ACC112 (cell line): ENCODE measurements around the gene C17orf50.

Source experiments
- H2AFZ ChIP-seq: fragments of 200-600 bp; sonication (generic); one replicate; pipeline ENCODE4 v1.6.0; 2017; ENCODE audit warnings: antibody characterized with exemption, low read length; ENCODE audit not compliant: unreplicated experiment
- H3K27ac ChIP-seq: fragments of 200-600 bp; sonication (generic); 2 replicates; pipeline ENCODE4 v1.5.1; 2014; ENCODE audit warnings: low read depth, mild to moderate bottlenecking, antibody characterized with exemption, low read length, moderate library complexity
- H3K27me3 ChIP-seq: fragments of 200-600 bp; sonication (generic); 2 replicates; pipeline ENCODE4 v1.6.1; 2014; ENCODE audit warnings: mild to moderate bottlenecking, antibody characterized with exemption, low read length, moderate library complexity, mixed read lengths; ENCODE audit not compliant: insufficient read depth
- H3K36me3 ChIP-seq: fragments of 200-600 bp; sonication (generic); 2 replicates; pipeline ENCODE4 v1.6.1; 2016; ENCODE audit warnings: mild to moderate bottlenecking, antibody characterized with exemption, low read length, moderate library complexity, mixed read lengths; ENCODE audit not compliant: insufficient read depth
- H3K4me1 ChIP-seq: fragments of 200-600 bp; sonication (generic); one replicate; pipeline ENCODE4 v1.6.1; 2016; ENCODE audit warnings: low read length, mixed read lengths; ENCODE audit not compliant: insufficient read depth, unreplicated experiment, control insufficient read depth
- H3K4me3 ChIP-seq: fragments of 200-600 bp; sonication (generic); 2 replicates; pipeline ENCODE4 v1.5.1; 2014; ENCODE audit warnings: mild to moderate bottlenecking, low read depth, low read length
- H3K79me2 ChIP-seq: fragments of 200-600 bp; sonication (generic); one replicate; pipeline ENCODE4 v1.6.0; 2016; ENCODE audit warnings: low read length; ENCODE audit not compliant: control insufficient read depth, unreplicated experiment, insufficient read depth

The C17orf50 gene

DNA sequence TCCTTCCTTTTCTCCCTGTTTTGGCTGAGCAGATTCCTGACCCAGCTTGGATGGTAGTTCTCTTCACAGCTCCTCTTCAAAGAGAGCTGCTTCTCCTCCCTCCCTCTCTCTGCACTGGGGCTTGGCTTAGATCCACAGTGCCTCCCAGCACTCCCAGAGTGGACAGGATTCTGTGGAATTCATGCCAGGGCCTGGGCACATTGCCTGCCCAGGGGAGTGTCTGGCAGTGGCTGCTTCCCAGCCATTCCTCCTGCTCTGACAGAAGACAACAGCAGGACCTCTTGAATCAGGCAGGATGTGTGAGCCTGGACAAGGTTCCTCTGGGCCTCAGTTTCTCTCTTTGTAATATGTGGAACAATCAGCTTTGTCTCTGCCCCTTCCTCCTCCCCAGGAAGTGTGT is 39.3 kb downstream of the C17orf50 start:
- H3K4me3 ChIP-seq = no peak overlapping the region
- no peaks in the 10 kb centered on the region for H3K36me3 ChIP-seq
- H3K27me3 ChIP-seq = peaks cover 32% of the 10 kb centered on the region
- no peak overlapping the region for H3K27ac ChIP-seq
- no peaks in the 10 kb centered on the region for H3K79me2 ChIP-seq
- peaks cover 8% of the 10 kb centered on the region for H3K4me1 ChIP-seq
- no peak overlapping the region for H2AFZ ChIP-seq

DNA sequence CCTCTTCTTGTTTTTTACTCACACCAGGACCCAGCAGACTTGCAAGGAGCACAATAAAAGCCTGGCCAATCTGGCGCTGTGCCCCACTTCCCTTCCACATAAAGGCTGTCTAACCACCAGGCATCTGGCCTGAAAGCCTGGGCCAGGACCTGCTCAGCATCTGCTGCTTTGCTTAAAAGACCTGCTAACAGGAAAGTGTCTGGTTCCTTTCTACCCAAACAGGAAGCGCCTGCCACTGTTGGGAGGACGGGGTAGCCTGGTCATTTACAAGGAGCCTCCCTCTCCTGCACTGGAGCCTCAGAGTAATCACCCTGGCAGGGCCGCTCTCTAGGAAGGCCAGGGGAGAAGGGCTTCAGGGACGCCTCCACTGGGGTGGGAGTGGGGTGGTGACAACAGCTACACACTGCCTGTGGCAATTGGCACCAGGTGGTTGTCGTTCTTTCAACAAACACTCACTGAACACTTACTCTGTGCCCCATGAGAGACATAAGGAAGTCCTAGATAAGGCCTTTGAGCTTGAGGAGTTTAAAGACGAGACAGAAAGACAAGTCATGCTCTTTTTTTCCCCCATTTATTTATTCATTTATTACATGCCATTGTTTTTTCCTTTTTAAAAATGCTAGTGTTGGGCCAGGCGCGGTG is 41.0 kb downstream of the C17orf50 start:
- H2AFZ ChIP-seq = no peak overlapping the region
- H3K36me3 ChIP-seq = no peaks in the 10 kb centered on the region
- peaks cover 16% of the 10 kb centered on the region for H3K27me3 ChIP-seq
- H3K79me2 ChIP-seq = no peaks in the 10 kb centered on the region
- no peak overlapping the region for H3K4me3 ChIP-seq
- no peak overlapping the region for H3K27ac ChIP-seq
- peaks cover 8% of the 10 kb centered on the region for H3K4me1 ChIP-seq

DNA sequence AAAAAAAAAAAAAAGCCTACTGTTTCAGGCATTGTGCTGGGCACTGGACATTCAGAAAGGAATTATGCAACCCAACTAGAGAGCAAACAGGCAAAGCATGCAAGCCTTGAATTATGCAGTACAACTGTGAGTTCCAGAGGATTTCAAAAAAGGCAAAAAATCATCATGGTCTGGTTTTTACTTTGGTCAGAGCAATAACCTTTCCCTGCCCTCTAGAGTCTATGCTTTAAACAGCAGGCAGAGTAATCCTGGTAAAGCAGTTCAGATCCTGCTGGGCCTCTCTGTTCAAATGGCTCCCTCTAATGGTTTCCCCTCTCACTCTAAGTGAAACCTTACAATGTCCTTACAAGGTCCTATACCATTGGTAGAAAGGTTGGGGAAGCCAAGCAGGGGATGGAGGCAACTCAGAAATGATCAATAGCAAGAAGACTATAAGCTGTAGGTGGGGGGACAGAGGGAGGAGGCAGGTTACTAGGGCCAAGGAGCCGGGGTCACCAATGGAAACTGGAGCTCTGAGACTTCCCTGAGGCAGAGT is 44.0 kb downstream of the C17orf50 start:
- peaks cover 7% of the 10 kb centered on the region for H3K79me2 ChIP-seq
- no peaks in the 10 kb centered on the region for H3K27me3 ChIP-seq
- peaks cover 28% of the 10 kb centered on the region for H3K4me1 ChIP-seq
- no peak overlapping the region for H3K27ac ChIP-seq
- no peaks in the 10 kb centered on the region for H3K36me3 ChIP-seq
- H2AFZ ChIP-seq = peak overlapping the region; percentile 21
- no peak overlapping the region for H3K4me3 ChIP-seq

DNA sequence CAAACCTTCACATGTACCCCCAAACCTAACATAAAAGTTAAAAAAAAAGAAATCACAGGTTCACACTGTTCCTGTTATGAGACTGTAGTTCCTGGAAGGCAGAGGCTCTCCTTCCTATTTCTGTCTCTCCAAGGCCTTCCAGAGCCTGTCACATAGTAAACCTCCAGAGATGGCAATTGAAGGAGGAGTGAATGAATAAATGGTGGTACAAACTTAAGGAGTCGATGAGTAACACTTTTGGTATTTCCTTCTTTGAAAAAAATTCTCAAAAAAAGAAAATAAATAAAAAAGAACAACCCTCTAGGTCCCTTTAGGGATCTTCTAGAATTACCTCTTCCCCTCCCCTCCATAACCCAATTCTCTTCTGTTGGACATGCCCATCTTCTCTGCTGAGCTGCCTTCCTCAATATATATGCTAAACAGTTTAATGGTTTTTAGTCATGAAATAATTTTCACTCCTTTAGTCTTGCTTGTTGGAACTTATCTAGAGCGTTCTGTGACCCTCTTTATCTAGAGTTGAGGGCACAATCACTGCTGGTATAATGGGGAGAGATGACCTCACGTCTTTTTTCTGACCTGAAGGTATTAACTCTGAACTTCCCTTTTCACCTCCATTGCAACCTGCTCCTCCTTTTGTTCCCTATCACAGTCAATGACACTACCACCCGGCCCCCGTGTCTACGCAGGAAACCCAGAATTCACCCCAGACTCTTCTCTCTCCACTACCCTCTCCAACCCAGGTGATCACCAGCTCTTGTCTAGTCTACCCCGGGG is 46.9 kb downstream of the C17orf50 start:
- H3K4me1 ChIP-seq = peaks cover 34% of the 10 kb centered on the region
- H3K27ac ChIP-seq = peak overlapping the region; percentile 26
- H3K36me3 ChIP-seq = peaks cover 4% of the 10 kb centered on the region; the same call in 1 of the 2 replicates
- H3K27me3 ChIP-seq = no peaks in the 10 kb centered on the region
- H2AFZ ChIP-seq = no peak overlapping the region
- H3K79me2 ChIP-seq = peaks cover 36% of the 10 kb centered on the region
- peak overlapping the region; percentile 3; the same call in 1 of the 2 replicates for H3K4me3 ChIP-seq

DNA sequence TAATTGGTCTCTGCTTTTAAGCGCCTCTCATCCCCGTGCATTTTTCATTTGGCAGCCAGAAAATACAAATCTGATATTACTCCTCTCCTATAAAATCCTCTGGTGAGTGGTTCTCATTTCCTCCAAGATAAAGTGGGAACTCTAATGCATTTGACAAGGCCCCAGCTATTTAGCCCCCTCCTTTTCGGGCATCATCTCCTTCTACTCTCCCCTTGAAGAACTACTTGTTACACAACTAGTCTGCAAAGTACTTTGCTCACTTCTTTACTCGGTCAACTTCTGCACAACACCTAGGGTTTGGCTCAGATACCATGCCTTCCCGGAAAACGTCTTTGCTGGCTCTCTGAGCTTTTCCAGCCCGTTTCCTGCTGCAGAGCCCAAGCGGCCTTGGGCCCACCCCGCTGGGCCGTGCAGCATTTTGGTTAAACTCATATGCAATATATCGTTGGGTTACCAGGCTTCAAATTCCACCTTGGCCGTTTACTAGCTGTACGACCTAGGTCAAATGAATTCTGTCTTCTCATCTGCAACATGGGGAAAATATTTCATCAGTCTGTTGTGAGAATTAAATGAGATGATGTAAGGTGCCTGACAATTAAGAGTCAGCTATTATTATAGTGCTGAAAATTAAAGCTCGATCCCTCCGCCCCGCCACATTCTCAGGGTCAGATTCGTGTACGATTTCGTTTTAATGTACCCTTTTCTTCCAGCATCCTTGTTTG is 47.7 kb downstream of the C17orf50 start:
- Histone ChIP-seq H3K36me3 (peaks cover 4% of the 10 kb centered on the region; the same call in 1 of the 2 replicates), H3K79me2 (peaks cover 44% of the 10 kb centered on the region), H3K27ac (peak overlapping the region; percentile 92), H3K4me3 (peak overlapping the region; percentile 100), H3K4me1 (peaks cover 34% of the 10 kb centered on the region), H3K27me3 (no peaks in the 10 kb centered on the region), H2AFZ (peak overlapping the region; percentile 81)

GRCh38 chr17:35808962-35809854 is 48.5 kb downstream of the C17orf50 start, which contains the start of gene TAF15:
Gene TAF15 (plus strand): TSS chr17:35809484. CDS start chr17:35809570, 86 bp downstream.
- H3K4me1 ChIP-seq = peaks cover 34% of the 10 kb centered on the region
- H3K79me2 ChIP-seq = peaks cover 52% of the 10 kb centered on the region
- peaks cover 4% of the 10 kb centered on the region; the same call in 1 of the 2 replicates for H3K36me3 ChIP-seq
- H3K27me3 ChIP-seq = no peaks in the 10 kb centered on the region
- peak within 1 kb of the TSS; percentile 81 for H2AFZ ChIP-seq
- peak within 1 kb of the TSS; percentile 100 for H3K4me3 ChIP-seq
- peak within 1 kb of the TSS; percentile 92 for H3K27ac ChIP-seq

DNA sequence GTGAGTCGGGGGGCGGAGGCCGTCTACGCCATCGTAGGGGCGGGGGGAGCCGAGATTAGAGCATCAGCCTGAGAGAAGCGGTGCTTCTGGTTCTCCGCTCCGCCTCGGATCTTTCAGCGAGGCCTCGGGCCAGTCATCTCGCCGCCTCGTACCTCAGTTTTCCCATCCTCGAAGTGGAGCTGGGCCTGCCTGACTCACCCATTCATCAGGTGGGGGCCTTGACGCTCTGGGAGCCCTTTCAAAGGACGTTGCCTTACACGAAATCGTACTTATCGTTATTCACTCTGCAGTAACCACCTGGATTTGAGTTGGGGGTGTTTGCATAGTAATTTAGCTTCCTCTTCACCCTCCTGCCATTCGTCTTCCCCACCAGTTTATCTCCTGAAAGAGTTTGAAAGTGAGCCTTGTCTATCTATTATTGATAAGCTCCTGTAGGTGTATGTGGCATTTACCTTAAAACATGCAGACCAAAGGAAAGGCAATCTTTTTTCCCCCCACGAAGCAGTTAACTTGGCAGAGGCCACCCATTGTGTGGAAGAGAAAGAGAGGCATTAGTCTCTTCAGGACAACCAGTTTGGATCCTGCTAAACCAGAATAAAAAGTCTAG is 49.3 kb downstream of the C17orf50 start:
- H2AFZ ChIP-seq = no peak overlapping the region
- H3K4me3 ChIP-seq = peak overlapping the region; percentile 100
- peaks cover 35% of the 10 kb centered on the region for H3K4me1 ChIP-seq
- peaks cover 4% of the 10 kb centered on the region; the same call in 1 of the 2 replicates for H3K36me3 ChIP-seq
- no peaks in the 10 kb centered on the region for H3K27me3 ChIP-seq
- peaks cover 60% of the 10 kb centered on the region for H3K79me2 ChIP-seq
- H3K27ac ChIP-seq = peak overlapping the region; percentile 92

- no peak overlapping the region for H3K27ac ChIP-seq
- peak overlapping the region; percentile 100 for H3K4me3 ChIP-seq
- H3K27me3 ChIP-seq = no peaks in the 10 kb centered on the region
- H3K36me3 ChIP-seq = peaks cover 7% of the 10 kb centered on the region; the same call in 1 of the 2 replicates
- H3K79me2 ChIP-seq = peaks cover 77% of the 10 kb centered on the region
- H2AFZ ChIP-seq = no peak overlapping the region
- H3K4me1 ChIP-seq = peaks cover 34% of the 10 kb centered on the region
Observed at GRCh38 chr17:35811759-35812158, 51.1 kb downstream of the C17orf50 start.

- H3K79me2 ChIP-seq = peaks cover 84% of the 10 kb centered on the region
- peaks cover 33% of the 10 kb centered on the region for H3K4me1 ChIP-seq
- no peaks in the 10 kb centered on the region for H3K27me3 ChIP-seq
- H3K36me3 ChIP-seq = peaks cover 11% of the 10 kb centered on the region
- no peak overlapping the region for H2AFZ ChIP-seq
- no peak overlapping the region for H3K27ac ChIP-seq
- no peak overlapping the region for H3K4me3 ChIP-seq
Observed at GRCh38 chr17:35812456-35812855, 51.8 kb downstream of the C17orf50 start.
